GM20431 (cell line): Measurements from ENCODE around the gene TALDO1.

Experiments used
- in situ Hi-C: fragments of 300-500 bp; cut with MseI, MboI; formaldehyde crosslinking; loops from one replicate; pipeline ENCODE4 v1.15.0; 2020; ENCODE audit warnings: low sequenced_read_pairs; ENCODE audit not compliant: unreplicated experiment

TALDO1 gene

GRCh38 chr11:810040-810567 lies 62.8 kb downstream of the TALDO1 start:
- in situ Hi-C loops, result no loop called here

GRCh38 chr11:811446-812245 lies 64.4 kb downstream of the TALDO1 start:
- in situ Hi-C loops, result no loop called here

DNA sequence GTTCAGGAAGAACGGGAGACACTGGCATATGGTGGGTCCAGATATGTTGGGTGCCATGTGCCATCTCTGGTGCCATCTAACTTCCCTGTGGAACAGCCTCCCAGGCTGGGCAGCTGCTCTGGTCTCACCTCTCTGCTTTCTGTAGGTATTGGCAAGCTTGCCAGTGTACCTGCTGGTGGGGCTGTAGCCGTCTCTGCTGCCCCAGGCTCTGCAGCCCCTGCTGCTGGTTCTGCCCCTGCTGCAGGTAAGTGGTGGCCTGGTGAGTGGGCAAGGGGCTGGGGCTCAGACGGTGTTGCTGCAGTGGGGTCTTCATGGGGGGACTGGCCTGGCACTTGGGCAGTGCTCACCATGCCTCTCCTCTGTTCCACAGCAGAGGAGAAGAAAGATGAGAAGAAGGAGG lies 65.1 kb downstream of the TALDO1 start:
- in situ Hi-C loops, result no loop called here

GRCh38 chr11:813072-813455 lies 65.8 kb downstream of the TALDO1 start:
- in situ Hi-C loops, result no loop called here

DNA sequence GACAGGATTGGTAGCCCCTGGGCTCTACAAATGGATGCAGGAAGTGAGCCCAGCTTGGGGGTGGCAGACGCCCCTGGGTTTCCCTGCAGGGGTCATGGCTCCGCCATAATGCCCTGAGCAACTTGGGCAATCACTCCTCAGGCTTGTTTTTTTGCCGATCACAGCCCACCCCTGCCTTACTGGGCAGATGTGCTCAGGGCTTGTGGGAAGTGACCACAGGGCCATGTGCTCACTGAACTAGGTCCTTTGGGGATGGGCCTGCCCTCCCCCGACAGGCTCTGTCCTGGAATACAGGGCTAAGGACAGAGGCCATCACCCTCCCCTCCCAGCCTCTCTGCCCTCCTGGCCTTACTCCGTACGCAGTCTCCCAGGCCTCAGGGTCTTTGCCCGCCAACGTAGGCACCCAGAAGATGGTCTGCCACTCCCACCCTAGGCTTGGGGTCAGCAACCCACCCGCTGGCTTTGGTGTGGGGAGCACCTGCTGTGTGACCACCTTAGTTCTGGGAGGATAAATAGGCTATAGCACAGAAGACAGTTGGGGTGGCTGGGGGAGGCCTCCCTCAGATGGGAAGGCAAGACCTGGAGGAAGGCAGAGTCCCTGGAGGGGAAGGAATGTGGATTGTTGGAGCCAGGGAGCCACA lies 66.3 kb downstream of the TALDO1 start:
- in situ Hi-C loops, result no loop called here
